Keratinocyte (primary cell): Measurements from ENCODE around the gene MTERF4.

Experiments used
- CTCF ChIP-seq, 3 experiments: IDR thresholded peaks in 1 of 3; conservative IDR thresholded peaks in 1 of 3; optimal IDR thresholded peaks in 1 of 3; 2 replicates in 2 of 3; 3 replicates in 1 of 3; pipeline versions ENCODE3 to v1.5.1; 2011; ENCODE audit warnings: low read length in 3 of 3, mild to moderate bottlenecking in 3 of 3, moderate library complexity in 2 of 3, control low read depth in 1 of 3, inconsistent platforms in 1 of 3; ENCODE audit not compliant: insufficient read depth in 2 of 3; ENCODE audit errors: extremely low read depth in 1 of 3
- EZH2 ChIP-seq: IDR thresholded peaks from one replicate; pipeline ENCODE4 v1.6.1; 2012; ENCODE audit warnings: inconsistent platforms, mild to moderate bottlenecking, low read length, moderate library complexity

GRCh38 chr2:241091734-241092445 is 10.2 kb downstream of the MTERF4 start:
- TF ChIP-seq CTCF (optimal IDR thresholded peaks at IDR 0.05 in 1 of 3, IDR thresholded peaks at IDR 0.05 in 1 of 3, conservative IDR thresholded peaks at IDR 0.05 in 1 of 3; ENCODE audit: extremely low read depth in 1 of 3, insufficient read depth in 2 of 3, low read length in 3 of 3), result no peak
- TF ChIP-seq EZH2, result no peak
